Measurements from ENCODE around the gene PIGZ.

The PIGZ gene

DNA sequence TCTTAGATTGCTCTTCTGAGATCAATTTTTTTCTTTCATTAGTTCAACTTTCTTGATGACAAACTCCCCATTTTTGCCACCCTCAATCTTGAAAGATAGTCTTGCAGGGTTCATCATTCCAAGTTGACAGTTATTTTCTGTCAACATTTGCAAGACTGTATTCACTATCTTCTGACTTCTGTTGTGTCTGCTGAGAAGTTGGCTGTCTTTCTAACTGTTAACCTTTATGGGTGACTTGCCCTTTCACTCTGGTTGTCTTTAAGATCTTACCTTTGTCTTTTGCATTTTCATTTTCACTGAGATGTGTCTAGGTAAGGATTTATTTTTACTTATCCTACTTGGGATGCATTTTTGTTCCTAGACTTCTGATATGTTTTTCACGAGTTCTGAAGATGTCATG is 14.6 kb upstream of the PIGZ start:
- DNase-seq (ENCODE audit: low read depth in 2 of 3, low spot score in 2 of 3) = no peak

DNA sequence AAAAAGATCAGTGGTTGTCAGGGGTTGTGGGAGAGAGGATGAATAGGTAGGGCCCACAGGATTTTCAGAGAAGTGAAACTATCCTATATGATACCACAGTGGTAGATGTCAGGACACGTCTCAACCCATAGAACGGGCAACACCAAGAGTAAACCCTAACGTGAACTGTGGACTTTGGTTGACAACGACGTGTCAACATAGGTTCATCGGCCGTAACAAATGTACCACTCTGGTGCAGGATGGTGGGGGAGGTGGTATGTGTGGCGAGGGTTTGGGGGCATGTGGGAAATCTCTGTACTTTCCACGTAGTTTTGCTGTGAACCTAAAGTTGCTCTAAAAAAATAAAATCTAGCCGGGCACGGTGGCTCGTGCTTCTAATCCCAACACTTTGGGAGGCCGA is 13.0 kb upstream of the PIGZ start:
- no peak for DNase-seq (ENCODE audit: low read depth in 2 of 3, low spot score in 2 of 3)

DNA sequence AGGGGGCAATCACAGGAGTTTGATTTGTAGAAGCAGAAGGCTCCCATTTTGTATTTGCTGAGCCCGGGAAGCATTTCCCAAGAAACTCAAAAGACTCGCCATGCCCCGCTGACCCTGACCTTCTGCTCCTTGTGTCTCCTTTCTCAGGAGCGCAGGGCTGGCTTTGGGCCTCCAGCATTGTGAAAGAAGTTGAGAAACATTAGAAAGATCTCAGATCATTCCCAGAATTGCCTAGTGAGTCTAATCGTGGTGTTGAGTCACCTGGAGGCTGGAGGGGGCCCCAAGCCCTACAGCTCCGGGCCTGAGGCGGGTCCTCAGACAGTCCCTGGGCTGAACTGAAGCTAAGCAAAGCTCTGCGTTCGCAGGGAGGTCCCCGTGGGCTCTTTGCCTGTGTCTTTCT is 10.9 kb upstream of the PIGZ start:
- no peak for DNase-seq (ENCODE audit: low read depth in 2 of 3, low spot score in 2 of 3)

- DNase-seq (ENCODE audit: low read depth in 2 of 3, low spot score in 2 of 3) = no peak
These were observed 8.3 kb upstream of the PIGZ start for GRCh38 chr3:196976941-196977340.

GRCh38 chr3:196975349-196975748 is 6.7 kb upstream of the PIGZ start:
- DNase-seq (ENCODE audit: low read depth in 2 of 3, low spot score in 2 of 3) = no peak

GRCh38 chr3:196974661-196975060 is 6.0 kb upstream of the PIGZ start:
- no peak for DNase-seq (ENCODE audit: low read depth in 2 of 3, low spot score in 2 of 3)

DNA sequence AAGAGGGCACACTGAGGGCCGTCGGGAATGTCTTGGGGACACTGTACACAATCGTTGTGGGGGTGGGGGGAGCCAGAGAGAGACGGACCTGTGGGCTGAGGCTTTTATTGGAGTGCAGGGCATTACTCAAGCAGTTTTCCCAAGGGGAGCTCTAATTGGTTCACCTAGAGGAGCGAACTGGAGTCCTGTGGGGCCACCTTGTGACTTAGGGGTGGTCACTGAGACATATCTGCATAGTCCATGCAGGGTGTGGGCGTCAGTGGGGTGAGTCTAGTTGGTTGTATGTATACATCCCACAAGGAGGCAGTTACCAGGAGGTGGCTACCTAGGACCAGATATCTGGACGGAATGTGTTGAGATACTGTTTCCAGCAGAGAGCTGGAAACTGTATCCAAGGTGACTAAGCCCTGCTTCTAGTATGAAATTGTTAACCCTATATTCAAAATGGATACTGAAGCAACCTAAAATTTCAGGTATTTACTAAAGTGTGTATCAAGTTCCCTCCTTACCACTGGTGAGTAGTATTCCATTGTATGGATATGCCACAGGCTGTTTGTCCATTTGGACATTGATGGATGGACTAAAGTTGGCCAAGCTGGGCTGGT is 2.6 kb upstream of the PIGZ start:
- no peak for DNase-seq (ENCODE audit: low read depth in 2 of 3, low spot score in 2 of 3)

DNA sequence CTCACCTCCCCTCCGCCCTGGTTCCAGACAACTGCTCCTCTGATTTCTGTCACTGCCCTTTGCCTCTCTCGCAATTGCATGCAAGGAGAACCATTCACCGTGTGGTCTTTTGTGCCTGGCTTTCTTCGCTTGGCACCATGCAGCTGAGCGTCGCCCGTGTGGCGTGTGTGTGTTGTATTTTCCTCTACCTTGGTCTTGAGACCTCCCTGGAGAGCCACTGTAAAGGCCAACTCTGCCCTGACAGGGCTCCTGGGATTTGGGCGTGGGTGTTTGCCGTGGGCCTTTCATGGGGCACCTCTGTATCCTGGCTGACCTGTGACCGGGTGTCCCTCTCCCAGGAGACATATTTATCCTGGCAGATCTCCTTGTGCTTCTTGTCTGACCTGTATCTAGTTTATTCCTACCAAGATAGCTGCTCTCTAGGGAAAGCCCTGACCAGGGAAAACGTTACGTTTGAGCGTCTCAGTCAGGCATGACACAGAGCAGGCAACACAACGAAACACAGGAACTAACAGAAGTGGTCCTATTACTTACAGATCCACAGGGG is 2.0 kb upstream of the PIGZ start:
- no peak for DNase-seq (ENCODE audit: low read depth in 2 of 3, low spot score in 2 of 3)

DNA sequence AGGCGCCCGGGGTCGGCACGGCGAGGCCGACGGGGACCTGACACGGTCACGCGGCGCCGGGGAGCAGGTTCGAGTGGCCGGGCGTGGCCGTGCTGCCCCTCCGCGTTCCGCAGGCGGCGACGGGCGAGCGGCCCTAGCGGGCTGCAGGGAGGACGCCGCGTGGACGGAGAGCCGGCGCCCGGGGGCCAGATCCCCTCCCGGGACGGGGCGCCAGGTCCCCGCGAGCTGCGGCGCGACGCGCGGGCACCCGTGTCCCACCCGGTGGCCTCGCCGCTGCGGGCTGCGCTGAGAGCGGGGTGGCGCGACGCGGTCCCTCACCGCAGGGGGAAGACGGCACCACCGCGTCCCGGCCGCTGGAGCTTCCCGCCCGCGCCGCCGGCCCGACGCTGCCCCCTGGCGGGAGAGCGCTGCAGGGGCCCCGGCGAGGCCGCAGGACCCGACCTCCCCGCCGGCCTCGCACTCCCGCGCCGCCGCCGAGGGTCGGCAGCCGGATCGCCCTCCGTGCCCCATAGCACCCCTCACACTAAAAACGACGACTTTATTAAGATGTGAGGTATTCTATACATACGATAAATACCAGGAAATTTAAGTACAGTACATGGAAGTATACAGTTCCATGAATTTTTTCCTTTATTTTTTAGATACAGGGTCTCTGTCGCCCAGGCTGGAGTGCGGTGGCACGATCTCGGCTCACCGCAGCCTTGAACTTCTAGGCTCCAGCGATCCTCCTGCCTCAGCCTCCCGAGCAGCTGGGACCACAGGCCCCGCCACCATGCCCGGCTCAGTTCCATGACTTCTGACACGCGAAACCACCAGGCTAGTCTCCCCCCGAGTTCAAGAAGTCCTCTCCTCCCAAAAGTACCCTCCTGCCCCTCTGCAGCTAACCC is 1.3 kb upstream of the PIGZ start:
- DNase-seq (ENCODE audit: low read depth in 2 of 3, low spot score in 2 of 3) = peak; percentile 42 to 61 (median 49)

DNA sequence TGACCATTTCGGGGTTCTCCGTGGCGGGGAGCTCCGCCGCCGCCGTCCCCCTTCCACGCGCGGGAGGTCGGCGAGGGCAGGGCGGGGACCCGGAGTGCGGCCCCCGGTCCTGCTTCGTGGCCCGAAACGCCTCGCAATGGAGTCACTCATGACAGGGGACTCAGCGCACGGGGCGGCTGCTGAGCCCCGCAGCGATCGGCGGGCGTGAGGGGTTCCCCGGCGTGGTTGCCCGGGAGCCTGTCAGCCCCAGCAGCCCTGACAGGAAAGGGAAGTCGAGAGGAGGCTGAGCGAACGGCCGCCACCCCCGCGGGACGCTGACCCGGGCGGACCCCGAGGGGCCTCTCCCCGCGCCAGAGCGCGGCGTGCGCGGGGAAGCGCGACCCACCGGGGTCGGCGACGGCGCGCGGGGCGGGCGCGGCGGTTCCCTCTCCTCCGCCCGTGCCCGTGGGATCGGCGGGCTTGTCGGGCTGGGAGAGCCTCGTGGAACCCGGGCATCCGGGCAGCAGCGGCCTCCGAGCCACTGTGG is 564 bp upstream of the PIGZ start:
- peak; percentile 12 to 34 (median 18) for DNase-seq (ENCODE audit: low read depth in 2 of 3, low spot score in 2 of 3)

DNA sequence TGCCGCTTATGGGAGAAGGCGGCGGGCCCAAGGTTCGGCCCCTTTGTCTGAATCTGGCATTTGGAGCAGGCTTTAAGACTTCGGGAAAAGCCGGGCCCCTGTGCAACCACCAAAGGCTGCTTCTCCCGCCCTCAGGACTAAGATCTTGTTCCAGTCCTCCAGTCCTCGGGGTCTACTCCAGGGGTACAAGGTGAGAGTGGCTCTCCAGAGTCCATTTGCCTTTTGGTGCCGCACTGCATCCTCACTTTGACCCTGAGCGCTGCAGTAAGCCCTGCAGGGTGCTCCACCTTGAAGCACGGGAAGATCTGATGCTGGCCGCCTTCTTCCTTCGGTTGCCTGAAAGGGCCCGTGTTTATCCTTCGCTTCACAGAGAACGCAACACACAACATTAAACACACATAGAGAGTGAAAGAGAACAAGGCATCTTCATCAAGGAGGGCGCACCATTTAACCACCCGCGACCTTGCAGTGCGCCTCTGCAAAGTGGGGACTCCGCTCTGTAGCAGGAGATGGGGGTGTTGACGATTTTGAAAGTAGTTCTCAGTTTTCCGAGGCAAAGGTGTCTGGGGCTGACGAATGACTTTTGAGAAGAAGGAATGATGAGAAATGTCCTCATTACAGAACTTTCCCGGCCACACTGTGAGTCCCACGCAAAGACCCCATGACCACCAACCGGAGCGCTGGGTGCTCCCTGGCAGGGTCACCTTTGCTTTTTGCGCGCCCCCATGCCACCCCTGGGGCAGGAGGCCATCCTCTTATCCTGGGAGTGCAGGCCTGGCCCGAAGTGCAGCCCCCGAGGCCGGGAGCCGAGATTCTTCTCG is 1.0 kb downstream of the PIGZ start:
- DNase-seq (ENCODE audit: low read depth in 2 of 3, low spot score in 2 of 3) = no peak

DNA sequence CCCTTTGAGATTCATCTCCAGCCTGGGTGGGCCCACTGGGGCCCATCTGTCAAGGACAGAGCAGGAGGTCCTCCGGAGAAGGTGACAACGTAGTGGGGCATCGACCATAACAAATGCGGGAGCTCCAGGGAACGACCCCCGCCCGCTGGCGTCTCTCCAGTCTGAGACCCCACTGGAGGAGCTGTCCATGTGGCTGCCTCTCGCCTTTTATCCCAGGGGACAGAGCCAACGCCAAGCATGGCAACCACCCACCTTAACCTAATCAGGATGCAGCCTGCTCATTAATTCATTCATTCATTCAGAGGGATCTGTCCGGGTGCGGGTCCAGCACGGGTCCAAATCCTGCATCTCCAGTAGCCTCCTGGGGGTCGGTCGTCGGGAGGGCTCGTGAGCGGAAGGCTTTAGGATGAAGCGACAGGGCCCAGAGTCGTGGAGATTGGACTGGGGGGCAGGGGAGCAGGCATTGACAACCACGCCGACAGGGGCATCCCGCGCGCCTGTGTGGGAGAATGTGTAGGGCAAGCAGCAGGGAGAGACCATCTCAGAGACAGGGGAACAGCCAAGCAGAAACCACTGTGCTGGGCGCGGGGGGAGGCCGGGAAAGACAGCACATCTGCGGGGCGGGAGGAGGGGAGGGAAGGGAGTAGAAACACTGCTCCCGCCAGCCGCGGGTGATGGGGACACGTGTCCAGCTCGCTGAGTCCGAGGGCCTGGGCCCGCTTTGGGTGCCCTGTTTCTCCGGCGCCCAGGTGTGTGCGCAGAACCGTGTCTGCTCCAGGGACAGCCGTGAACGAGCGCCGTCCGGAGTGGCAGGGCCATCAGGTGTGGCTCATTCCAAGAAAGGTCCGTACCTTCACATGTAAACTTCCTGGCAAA is 1.9 kb downstream of the PIGZ start:
- DNase-seq (ENCODE audit: low read depth in 2 of 3, low spot score in 2 of 3) = no peak

- no peak for DNase-seq (ENCODE audit: low read depth in 2 of 3, low spot score in 2 of 3)
These were observed 2.8 kb downstream of the PIGZ start for GRCh38 chr3:196965804-196966173.

- DNase-seq (ENCODE audit: low read depth in 2 of 3, low spot score in 2 of 3) = no peak
These were observed 3.4 kb downstream of the PIGZ start for GRCh38 chr3:196965112-196965803.

DNA sequence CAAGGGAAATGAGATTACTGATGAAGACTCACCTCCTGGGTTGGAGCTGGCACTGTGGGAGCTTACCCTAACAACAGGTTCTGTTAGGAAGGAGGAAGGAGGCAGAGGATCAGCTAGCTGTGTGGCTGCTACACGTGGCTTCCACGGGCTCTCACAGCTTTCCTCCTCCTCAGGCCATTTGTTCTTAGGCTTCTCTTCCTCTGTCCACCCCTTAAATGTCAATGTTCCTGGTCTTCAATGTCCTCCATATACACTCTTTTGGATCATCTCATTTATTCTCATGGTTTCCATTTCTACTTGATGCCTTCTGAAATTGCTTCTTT is 5.0 kb downstream of the PIGZ start:
- DNase-seq (ENCODE audit: low read depth in 2 of 3, low spot score in 2 of 3) = no peak

DNA sequence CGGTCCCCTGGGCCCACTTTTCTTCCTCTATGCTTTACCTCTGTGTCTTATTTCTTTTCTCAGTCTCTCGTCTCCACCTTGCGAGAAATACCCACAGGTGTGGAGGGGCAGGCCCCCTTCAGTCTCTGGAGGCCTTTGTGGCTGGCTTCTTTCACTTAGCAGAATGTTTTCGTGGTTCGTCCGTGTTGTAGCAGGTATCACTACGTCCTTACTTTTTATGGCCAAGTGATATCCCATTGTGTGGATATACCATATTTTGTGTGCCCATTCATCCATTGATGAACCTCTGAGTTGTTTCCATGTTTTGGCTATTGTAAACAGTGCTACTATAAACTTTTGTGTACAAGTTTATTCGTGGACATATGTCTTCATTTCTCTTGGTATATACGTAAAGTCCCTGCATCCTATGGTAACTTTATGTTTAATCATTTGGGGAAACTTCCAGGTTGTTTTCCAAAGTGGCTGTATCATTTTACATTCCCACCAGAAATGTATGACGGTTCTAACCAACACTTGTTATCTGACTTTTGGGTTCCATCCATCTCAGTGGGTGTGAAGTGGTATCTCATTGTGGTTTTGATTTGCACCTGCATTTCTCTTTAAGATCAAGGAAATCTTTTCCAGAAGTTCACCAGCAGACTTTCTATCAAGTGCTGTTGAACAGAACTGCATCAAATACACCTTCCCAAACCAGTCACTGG is 5.6 kb downstream of the PIGZ start:
- DNase-seq (ENCODE audit: low read depth in 2 of 3, low spot score in 2 of 3) = no peak

DNA sequence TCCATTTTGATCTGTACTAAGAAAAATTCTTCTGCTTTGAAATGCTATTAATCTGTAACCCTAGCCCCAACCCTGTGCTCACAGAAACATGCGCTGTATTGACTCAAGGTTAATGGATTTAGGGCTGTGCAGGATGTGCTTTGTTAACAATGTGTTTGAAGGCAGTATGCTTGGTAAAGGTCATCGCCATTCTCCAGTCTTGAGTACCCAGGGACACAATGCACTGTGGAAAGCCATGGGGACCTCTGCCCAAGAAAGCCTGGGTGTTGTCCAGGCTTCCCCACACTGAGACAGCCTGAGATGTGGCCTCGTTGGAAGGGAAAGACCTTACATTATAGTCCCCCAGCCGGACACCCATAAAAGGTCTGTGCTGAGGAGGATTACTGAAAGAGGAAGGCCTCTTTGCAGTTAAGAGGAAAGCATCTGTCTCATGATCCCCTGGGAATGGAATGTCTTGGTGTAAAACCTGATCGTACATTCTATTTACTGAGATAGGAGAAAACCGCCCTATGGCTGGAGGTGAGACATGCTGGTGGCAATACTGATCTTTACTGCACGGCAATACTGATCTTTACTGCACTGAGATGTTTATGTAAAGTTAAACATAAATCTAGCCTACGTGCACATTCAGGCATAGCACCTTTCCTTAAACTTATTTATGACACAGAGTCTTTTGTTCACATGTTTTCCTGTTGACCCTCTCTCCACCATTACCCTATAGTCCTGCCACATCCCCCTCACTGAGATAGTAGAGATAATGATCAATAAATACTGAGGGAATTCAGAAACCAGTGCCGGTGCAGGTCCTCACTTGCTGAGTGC is 6.3 kb downstream of the PIGZ start:
- no peak for DNase-seq (ENCODE audit: low read depth in 2 of 3, low spot score in 2 of 3)

DNA sequence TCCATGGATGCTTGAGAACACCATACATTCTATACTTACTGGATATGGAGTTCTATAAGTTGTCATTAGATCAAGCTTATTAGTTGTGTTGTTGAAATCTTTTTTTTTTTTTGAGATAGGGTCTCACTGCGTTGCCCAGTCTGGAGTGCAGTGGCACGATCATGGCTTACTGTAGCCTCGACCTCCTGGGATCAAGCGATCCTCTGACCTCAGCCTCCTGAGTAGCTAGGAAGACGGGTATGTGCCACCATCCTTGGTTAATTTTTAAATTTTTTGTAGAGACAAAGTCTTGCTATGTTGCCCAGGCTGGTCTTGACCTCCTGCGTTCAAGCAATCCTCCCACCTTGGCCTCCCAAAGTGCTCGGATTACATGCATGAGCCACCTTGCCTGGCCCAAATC is 13.8 kb downstream of the PIGZ start:
- DNase-seq (ENCODE audit: low read depth in 2 of 3, low spot score in 2 of 3) = no peak

DNA sequence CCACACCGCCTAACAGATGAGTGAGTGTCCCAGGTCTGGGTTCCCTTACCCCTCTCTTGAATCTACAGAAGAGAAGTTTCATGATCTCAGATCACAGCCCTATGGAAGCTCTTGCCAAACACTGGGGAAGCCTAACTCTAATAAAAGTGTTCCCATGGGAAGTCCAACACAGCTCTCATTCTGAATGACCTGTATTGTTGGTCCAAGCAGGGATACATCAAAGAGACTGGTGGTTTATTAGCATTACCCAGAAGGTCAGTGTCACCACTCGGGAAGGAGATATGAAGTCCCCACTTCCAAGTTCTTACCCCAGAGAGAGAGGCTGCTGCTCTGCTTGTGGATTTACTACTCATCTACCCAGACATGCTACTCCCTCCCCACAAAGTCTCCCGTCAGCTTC is 17.3 kb downstream of the PIGZ start:
- no peak for DNase-seq (ENCODE audit: low read depth in 2 of 3, low spot score in 2 of 3)
